Heart left ventricle (tissue), 16 donors: Measurements from ENCODE around the gene MVB12B. TPM values are rescaled to one million over a fixed set of nuclear protein-coding genes. Genes with fewer than 3 reads are reported as not detected.

Experiments used
- ATAC-seq, 4 donors: fragments of 200-7000 bp; cut with Tn5 transposase; one replicate each; pipeline ENCODE4 v1.9.1; 2020 to 2022; ENCODE audit warnings: moderate library complexity in 4 of 4, mild to moderate bottlenecking in 3 of 4, moderate number of reproducible peaks in 1 of 4
- DNase-seq, 5 donors: peaks; one replicate each; pipeline ENCODE4 v3.0.0-alpha.2; 2020
- H3K27ac ChIP-seq, 12 donors: fragments of 200-600 bp; sonication (generic) in 4 of 12; one replicate each; pipeline versions ENCODE4 v1.5.0 to v1.8.0; 2016 to 2022; ENCODE audit warnings: mild to moderate bottlenecking in 2 of 12
- H3K27me3 ChIP-seq, 9 donors: fragments of 200-600 bp; sonication (generic) in 2 of 9; one replicate each; pipeline versions ENCODE4 v1.5.1 to v1.8.0; 2016 to 2022; ENCODE audit warnings: mild to moderate bottlenecking in 3 of 9
- H3K36me3 ChIP-seq, 9 donors: fragments of 200-600 bp; sonication (generic) in 2 of 9; one replicate each; pipeline versions ENCODE4 v1.5.0 to v1.8.0; 2018 to 2022; ENCODE audit warnings: mild to moderate bottlenecking in 2 of 9
- H3K4me1 ChIP-seq, 12 donors: fragments of 200-600 bp; sonication (generic) in 4 of 12; one replicate each; pipeline versions ENCODE4 v1.5.0 to v1.8.0; 2016 to 2022; ENCODE audit warnings: mild to moderate bottlenecking in 3 of 12
- H3K4me3 ChIP-seq, 12 donors: fragments of 200-600 bp; sonication (generic) in 4 of 12; one replicate each; pipeline versions ENCODE4 v1.5.0 to v1.8.0; 2017 to 2022; ENCODE audit warnings: mild to moderate bottlenecking in 9 of 12, moderate library complexity in 4 of 12
- H3K9me3 ChIP-seq, 12 donors: fragments of 200-600 bp; sonication (generic) in 4 of 12; one replicate each; pipeline versions ENCODE4 v1.5.0 to v1.8.0; 2016 to 2022; ENCODE audit warnings: mild to moderate bottlenecking in 1 of 12
- CTCF ChIP-seq, 12 donors: fragments of 200-600 bp; sonication (generic) in 4 of 12; IDR thresholded peaks; one replicate each; pipeline versions ENCODE4 v1.5.0 to v1.8.0; 2018 to 2022; ENCODE audit warnings: antibody characterized with exemption in 12 of 12, mild to moderate bottlenecking in 5 of 12
- POLR2A ChIP-seq, 2 donors: fragments of 450-650 bp; IDR thresholded peaks; one replicate each; pipeline ENCODE4 v1.6.1; 2017; ENCODE audit warnings: antibody characterized with exemption in 2 of 2, mild to moderate bottlenecking in 2 of 2, moderate library complexity in 2 of 2
- WGBS, 4 donors: extraction: QIAGEN DNeasy Blood & Tissue Kit in 2 of 4; methylation state at CpG; one replicate each; pipeline versions ENCODE4 v1.1.5 to v1.1.7; 2013 to 2018; 5-methylcytosine and 5-hydroxymethylcytosine counted together
- intact Hi-C, 10 donors: fragments of 100-400 bp; cut with DNase I; formaldehyde crosslinking; loops; one replicate each; pipeline versions ENCODE4 v1.11.1 to v1.14.2; 2022
- polyA plus RNA-seq, 2 donors: library from polyadenylated mRNA; stranded (reverse); fragments of 200-250 nt; gene quantifications; one replicate each; pipeline ENCODE4 v1.2.3, GENCODE V29; 2013
- total RNA-seq, 9 donors: library from RNA; depleted of rRNA in 2 of 9; stranded (reverse); fragments of >200 nt in 2 of 9; fragmentation: NEBNext Ultra II Directional in 3 of 9; extraction: Animal tissue kit (Norgen Biotek cat#: 25700) in 3 of 9; gene quantifications; one replicate each; pipeline versions ENCODE4 v1.1.0 to v1.2.4, GENCODE V29; 2016 to 2023
- donor health status: ischemic (EF 13 %, LVEDD 7.1; RV severe dilation, severe dysfunction).
- donor health status: healthy with polysubstance abuse.
- donor health status: DM: no; HTN: yes; CAD: no.
- donor health status: DM: no; HTN: no; CAD: no.
- donor health status: ischemic (EF 25% LVEDD 6.9; RV normal size, moderate dysfunction).
- donor health status: ischemic (EF 25% LVEDD 5.7; RV mildly dilated, moderate dysfunction).
- donor health status: healthy.
- donor health status: DM: yes; HTN: yes; CAD: no.
- donor health status: ischemic (EF 35%, LVEDD 5.7; RV mildly dilated, moderate dysfunction).
- donor health status: nonischemic (EF 11% LVEDD 7.7; RV severe dilation, severe dysfunction).
- donor health status: DM: yes; HTN: yes; CAD: no.
- donor health status: PGD.
- donor health status: ischemic (EF 29% LVEDD 5.4; RV normal size, mild dysfunction).
- donor health status: nonischemic (EF 23%, LVEDD 6.1; RV moderate dilation, normal function).

The MVB12B gene
- total and polyA plus RNA-seq, 11 donors: 4.9 to 16.2 (median 11.0) TPM

- no peak for DNase-seq
- TF ChIP-seq POLR2A (IDR thresholded peaks at IDR 0.05): no peak
- no peak for TF ChIP-seq CTCF (IDR thresholded peaks at IDR 0.05)
- Histone ChIP-seq H3K27ac (no peak overlapping the region), H3K36me3 (no peaks in the 10 kb centered on the region), H3K9me3 (peaks cover 0 to 8% (median 0%) of the 10 kb centered on the region in 12 donors), H3K4me3 (no peak overlapping the region), H3K4me1 (no peaks in the 10 kb centered on the region), H3K27me3 (peaks cover 0 to 7% (median 0%) of the 10 kb centered on the region in 9 donors)
- no peak for ATAC-seq
- 72 to 78% (median 73%) methylated on average over 9 of the region's 9 CpGs for WGBS, 4 donors
- intact Hi-C loops: no loop called here
These were observed 35.8 kb upstream of the MVB12B start for GRCh38 chr9:126290871-126291270.

GRCh38 chr9:126291925-126292324 lies 34.7 kb upstream of the MVB12B start:
- ATAC-seq: no peak
- no peak for DNase-seq
- H3K9me3 ChIP-seq: peaks cover 0 to 3% (median 0%) of the 10 kb centered on the region in 12 donors
- no peak overlapping the region for H3K4me3 ChIP-seq
- H3K27ac ChIP-seq: no peak overlapping the region
- peaks cover 0 to 7% (median 0%) of the 10 kb centered on the region in 9 donors for H3K27me3 ChIP-seq
- 88 to 96% (median 90%) methylated on average over 4 of the region's 4 CpGs for WGBS, 4 donors
- H3K36me3 ChIP-seq: no peaks in the 10 kb centered on the region
- intact Hi-C loops: no loop called here
- no peaks in the 10 kb centered on the region for H3K4me1 ChIP-seq
- TF ChIP-seq CTCF (IDR thresholded peaks at IDR 0.05) (no peak), POLR2A (IDR thresholded peaks at IDR 0.05) (no peak)

GRCh38 chr9:126292736-126293521 lies 33.7 kb upstream of the MVB12B start:
- H3K4me1 ChIP-seq: no peaks in the 10 kb centered on the region
- no peak for TF ChIP-seq CTCF (IDR thresholded peaks at IDR 0.05)
- no peak for TF ChIP-seq POLR2A (IDR thresholded peaks at IDR 0.05)
- DNase-seq: no peak
- WGBS, 4 donors: 85 to 91% (median 87%) methylated on average over 14 to 16 of the region's 16 CpGs
- no peaks in the 10 kb centered on the region for H3K9me3 ChIP-seq
- H3K36me3 ChIP-seq: no peaks in the 10 kb centered on the region
- no peak overlapping the region for H3K4me3 ChIP-seq
- H3K27ac ChIP-seq: no peak overlapping the region
- peaks cover 0 to 7% (median 0%) of the 10 kb centered on the region in 9 donors for H3K27me3 ChIP-seq
- intact Hi-C loops: no loop called here
- no peak for ATAC-seq

GRCh38 chr9:126293522-126293889 lies 33.1 kb upstream of the MVB12B start:
- Histone ChIP-seq H3K27ac (no peak overlapping the region), H3K4me1 (no peaks in the 10 kb centered on the region), H3K36me3 (no peaks in the 10 kb centered on the region), H3K4me3 (no peak overlapping the region), H3K27me3 (peaks cover 0 to 7% (median 0%) of the 10 kb centered on the region in 9 donors), H3K9me3 (no peaks in the 10 kb centered on the region)
- TF ChIP-seq CTCF (IDR thresholded peaks at IDR 0.05) (peak in 3 of 12 donors; percentile 9 to 11 (median 10)), POLR2A (IDR thresholded peaks at IDR 0.05) (no peak)
- 67 to 90% (median 71%) methylated on average over 7 to 9 of the region's 9 CpGs for WGBS, 4 donors
- no peak for DNase-seq
- intact Hi-C loops: no loop called here
- no peak for ATAC-seq
